ENCODE data around the gene MTR.

MTR gene

GRCh38 chr1:236830560-236830959, 35.5 kb downstream of the MTR start:
- H2AFZ ChIP-seq (ENCODE audit: low read length, unreplicated experiment): no peak overlapping the region
- H3K4me1 ChIP-seq (ENCODE audit: control insufficient read depth, insufficient read depth, low read length, unreplicated experiment): no peaks in the 10 kb centered on the region
- H3K27me3 ChIP-seq (ENCODE audit: insufficient read depth, low read length): no peaks in the 10 kb centered on the region
- peaks cover 28% of the 10 kb centered on the region for H3K36me3 ChIP-seq (ENCODE audit: insufficient read depth, low read length)
- H3K79me2 ChIP-seq (ENCODE audit: control insufficient read depth, insufficient read depth, low read length, unreplicated experiment): no peaks in the 10 kb centered on the region
- H3K4me3 ChIP-seq (ENCODE audit: low read depth, low read length): no peak overlapping the region
- H3K27ac ChIP-seq (ENCODE audit: low read depth, low read length): no peak overlapping the region

- Histone ChIP-seq H3K27me3 (ENCODE audit: insufficient read depth, low read length) (no peaks in the 10 kb centered on the region), H3K4me1 (ENCODE audit: control insufficient read depth, insufficient read depth, low read length, unreplicated experiment) (no peaks in the 10 kb centered on the region), H3K79me2 (ENCODE audit: control insufficient read depth, insufficient read depth, low read length, unreplicated experiment) (no peaks in the 10 kb centered on the region), H2AFZ (ENCODE audit: low read length, unreplicated experiment) (no peak overlapping the region), H3K4me3 (ENCODE audit: low read depth, low read length) (no peak overlapping the region), H3K36me3 (ENCODE audit: insufficient read depth, low read length) (peaks cover 30% of the 10 kb centered on the region), H3K27ac (ENCODE audit: low read depth, low read length) (no peak overlapping the region)
Observed at GRCh38 chr1:236833575-236833974, 38.5 kb downstream of the MTR start.

- Histone ChIP-seq H3K4me3 (ENCODE audit: low read depth, low read length) (no peak overlapping the region), H3K79me2 (ENCODE audit: control insufficient read depth, insufficient read depth, low read length, unreplicated experiment) (no peaks in the 10 kb centered on the region), H3K27me3 (ENCODE audit: insufficient read depth, low read length) (no peaks in the 10 kb centered on the region), H3K4me1 (ENCODE audit: control insufficient read depth, insufficient read depth, low read length, unreplicated experiment) (no peaks in the 10 kb centered on the region), H3K27ac (ENCODE audit: low read depth, low read length) (no peak overlapping the region), H2AFZ (ENCODE audit: low read length, unreplicated experiment) (no peak overlapping the region), H3K36me3 (ENCODE audit: insufficient read depth, low read length) (peaks cover 41% of the 10 kb centered on the region)
Observed at GRCh38 chr1:236834876-236835275, 39.8 kb downstream of the MTR start.

GRCh38 chr1:236835491-236835890, 40.4 kb downstream of the MTR start:
- peaks cover 45% of the 10 kb centered on the region for H3K36me3 ChIP-seq (ENCODE audit: insufficient read depth, low read length)

GRCh38 chr1:236836157-236836556, 41.1 kb downstream of the MTR start:
- Histone ChIP-seq H3K36me3 (ENCODE audit: insufficient read depth, low read length) (peaks cover 45% of the 10 kb centered on the region), H3K79me2 (ENCODE audit: control insufficient read depth, insufficient read depth, low read length, unreplicated experiment) (no peaks in the 10 kb centered on the region), H2AFZ (ENCODE audit: low read length, unreplicated experiment) (no peak overlapping the region), H3K27ac (ENCODE audit: low read depth, low read length) (no peak overlapping the region), H3K4me1 (ENCODE audit: control insufficient read depth, insufficient read depth, low read length, unreplicated experiment) (no peaks in the 10 kb centered on the region), H3K4me3 (ENCODE audit: low read depth, low read length) (no peak overlapping the region), H3K27me3 (ENCODE audit: insufficient read depth, low read length) (no peaks in the 10 kb centered on the region)

More at GRCh38 chr1:236835491-236835890, 40.4 kb downstream of the MTR start:
- no peaks in the 10 kb centered on the region for H3K79me2 ChIP-seq (ENCODE audit: control insufficient read depth, insufficient read depth, low read length, unreplicated experiment)
- no peaks in the 10 kb centered on the region for H3K4me1 ChIP-seq (ENCODE audit: control insufficient read depth, insufficient read depth, low read length, unreplicated experiment)
- H3K27me3 ChIP-seq (ENCODE audit: insufficient read depth, low read length): no peaks in the 10 kb centered on the region
- H3K27ac ChIP-seq (ENCODE audit: low read depth, low read length): no peak overlapping the region
- no peak overlapping the region for H2AFZ ChIP-seq (ENCODE audit: low read length, unreplicated experiment)
- H3K4me3 ChIP-seq (ENCODE audit: low read depth, low read length): no peak overlapping the region

GRCh38 chr1:236837115-236837514, 42.0 kb downstream of the MTR start:
- H3K79me2 ChIP-seq (ENCODE audit: control insufficient read depth, insufficient read depth, low read length, unreplicated experiment): no peaks in the 10 kb centered on the region
- H2AFZ ChIP-seq (ENCODE audit: low read length, unreplicated experiment): no peak overlapping the region
- no peaks in the 10 kb centered on the region for H3K27me3 ChIP-seq (ENCODE audit: insufficient read depth, low read length)
- H3K4me1 ChIP-seq (ENCODE audit: control insufficient read depth, insufficient read depth, low read length, unreplicated experiment): no peaks in the 10 kb centered on the region
- H3K27ac ChIP-seq (ENCODE audit: low read depth, low read length): no peak overlapping the region
- peaks cover 49% of the 10 kb centered on the region for H3K36me3 ChIP-seq (ENCODE audit: insufficient read depth, low read length)
- no peak overlapping the region for H3K4me3 ChIP-seq (ENCODE audit: low read depth, low read length)

GRCh38 chr1:236837897-236838296, 42.8 kb downstream of the MTR start:
- H2AFZ ChIP-seq (ENCODE audit: low read length, unreplicated experiment): no peak overlapping the region
- no peaks in the 10 kb centered on the region for H3K79me2 ChIP-seq (ENCODE audit: control insufficient read depth, insufficient read depth, low read length, unreplicated experiment)
- no peak overlapping the region for H3K4me3 ChIP-seq (ENCODE audit: low read depth, low read length)
- no peak overlapping the region for H3K27ac ChIP-seq (ENCODE audit: low read depth, low read length)
- no peaks in the 10 kb centered on the region for H3K4me1 ChIP-seq (ENCODE audit: control insufficient read depth, insufficient read depth, low read length, unreplicated experiment)
- peaks cover 45% of the 10 kb centered on the region for H3K36me3 ChIP-seq (ENCODE audit: insufficient read depth, low read length)
- H3K27me3 ChIP-seq (ENCODE audit: insufficient read depth, low read length): no peaks in the 10 kb centered on the region

GRCh38 chr1:236841341-236841740, 46.2 kb downstream of the MTR start:
- no peak overlapping the region for H2AFZ ChIP-seq (ENCODE audit: low read length, unreplicated experiment)
- no peaks in the 10 kb centered on the region for H3K4me1 ChIP-seq (ENCODE audit: control insufficient read depth, insufficient read depth, low read length, unreplicated experiment)
- H3K4me3 ChIP-seq (ENCODE audit: low read depth, low read length): no peak overlapping the region
- no peak overlapping the region for H3K27ac ChIP-seq (ENCODE audit: low read depth, low read length)
- H3K27me3 ChIP-seq (ENCODE audit: insufficient read depth, low read length): no peaks in the 10 kb centered on the region
- no peaks in the 10 kb centered on the region for H3K79me2 ChIP-seq (ENCODE audit: control insufficient read depth, insufficient read depth, low read length, unreplicated experiment)
- peaks cover 31% of the 10 kb centered on the region for H3K36me3 ChIP-seq (ENCODE audit: insufficient read depth, low read length)

GRCh38 chr1:236844499-236845271, 49.6 kb downstream of the MTR start:
- H3K79me2 ChIP-seq (ENCODE audit: control insufficient read depth, insufficient read depth, low read length, unreplicated experiment): no peaks in the 10 kb centered on the region
- no peak overlapping the region for H3K4me3 ChIP-seq (ENCODE audit: low read depth, low read length)
- H2AFZ ChIP-seq (ENCODE audit: low read length, unreplicated experiment): no peak overlapping the region
- H3K27ac ChIP-seq (ENCODE audit: low read depth, low read length): no peak overlapping the region
- no peaks in the 10 kb centered on the region for H3K27me3 ChIP-seq (ENCODE audit: insufficient read depth, low read length)
- no peaks in the 10 kb centered on the region for H3K4me1 ChIP-seq (ENCODE audit: control insufficient read depth, insufficient read depth, low read length, unreplicated experiment)
- H3K36me3 ChIP-seq (ENCODE audit: insufficient read depth, low read length): peaks cover 23% of the 10 kb centered on the region

- no peaks in the 10 kb centered on the region for H3K79me2 ChIP-seq (ENCODE audit: control insufficient read depth, insufficient read depth, low read length, unreplicated experiment)
- H3K4me3 ChIP-seq (ENCODE audit: low read depth, low read length): no peak overlapping the region
- H3K27me3 ChIP-seq (ENCODE audit: insufficient read depth, low read length): no peaks in the 10 kb centered on the region
- peaks cover 22% of the 10 kb centered on the region for H3K36me3 ChIP-seq (ENCODE audit: insufficient read depth, low read length)
- no peak overlapping the region for H3K27ac ChIP-seq (ENCODE audit: low read depth, low read length)
- no peak overlapping the region for H2AFZ ChIP-seq (ENCODE audit: low read length, unreplicated experiment)
- H3K4me1 ChIP-seq (ENCODE audit: control insufficient read depth, insufficient read depth, low read length, unreplicated experiment): no peaks in the 10 kb centered on the region
Observed at GRCh38 chr1:236845830-236846229, 50.7 kb downstream of the MTR start.

- Histone ChIP-seq H2AFZ (ENCODE audit: low read length, unreplicated experiment) (no peak overlapping the region), H3K36me3 (ENCODE audit: insufficient read depth, low read length) (peaks cover 32% of the 10 kb centered on the region), H3K79me2 (ENCODE audit: control insufficient read depth, insufficient read depth, low read length, unreplicated experiment) (no peaks in the 10 kb centered on the region), H3K27ac (ENCODE audit: low read depth, low read length) (no peak overlapping the region), H3K27me3 (ENCODE audit: insufficient read depth, low read length) (no peaks in the 10 kb centered on the region), H3K4me3 (ENCODE audit: low read depth, low read length) (no peak overlapping the region), H3K4me1 (ENCODE audit: control insufficient read depth, insufficient read depth, low read length, unreplicated experiment) (no peaks in the 10 kb centered on the region)
Observed at GRCh38 chr1:236848274-236848923, 53.3 kb downstream of the MTR start.
